ENCODE results near the gene PLEKHM3. TPM values are rescaled to one million over a fixed set of nuclear protein-coding genes. Genes with fewer than 3 reads are reported as not detected.

The PLEKHM3 gene
- total RNA-seq, 1 donor from 2014 or later, result 6.8 TPM

GRCh38 chr2:207805566-207806226 lies 219.6 kb downstream of the PLEKHM3 start:
- H3K36me3 Mint-ChIP-seq (ENCODE audit: low read depth), result no peaks in the 10 kb centered on the region
- TF ChIP-seq, protein P1, sequence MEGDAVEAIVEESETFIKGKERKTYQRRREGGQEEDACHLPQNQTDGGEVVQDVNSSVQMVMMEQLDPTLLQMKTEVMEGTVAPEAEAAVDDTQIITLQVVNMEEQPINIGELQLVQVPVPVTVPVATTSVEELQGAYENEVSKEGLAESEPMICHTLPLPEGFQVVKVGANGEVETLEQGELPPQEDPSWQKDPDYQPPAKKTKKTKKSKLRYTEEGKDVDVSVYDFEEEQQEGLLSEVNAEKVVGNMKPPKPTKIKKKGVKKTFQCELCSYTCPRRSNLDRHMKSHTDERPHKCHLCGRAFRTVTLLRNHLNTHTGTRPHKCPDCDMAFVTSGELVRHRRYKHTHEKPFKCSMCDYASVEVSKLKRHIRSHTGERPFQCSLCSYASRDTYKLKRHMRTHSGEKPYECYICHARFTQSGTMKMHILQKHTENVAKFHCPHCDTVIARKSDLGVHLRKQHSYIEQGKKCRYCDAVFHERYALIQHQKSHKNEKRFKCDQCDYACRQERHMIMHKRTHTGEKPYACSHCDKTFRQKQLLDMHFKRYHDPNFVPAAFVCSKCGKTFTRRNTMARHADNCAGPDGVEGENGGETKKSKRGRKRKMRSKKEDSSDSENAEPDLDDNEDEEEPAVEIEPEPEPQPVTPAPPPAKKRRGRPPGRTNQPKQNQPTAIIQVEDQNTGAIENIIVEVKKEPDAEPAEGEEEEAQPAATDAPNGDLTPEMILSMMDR (conservative IDR thresholded peaks at IDR 0.05), result no peak
- no peak for DNase-seq (ENCODE audit: low read depth, low spot score)
- H3K4me3 Mint-ChIP-seq, result no peak overlapping the region
- no peaks in the 10 kb centered on the region for H3K27me3 Mint-ChIP-seq (ENCODE audit: low read depth)
- H3K27ac Mint-ChIP-seq (ENCODE audit: unreplicated experiment), result no peak overlapping the region
- H3K9me3 Mint-ChIP-seq, result no peaks in the 10 kb centered on the region
- H3K4me1 Mint-ChIP-seq, result peaks cover 5% of the 10 kb centered on the region

- TF ChIP-seq, protein P1 (conservative IDR thresholded peaks at IDR 0.05), result no peak
- Mint-ChIP-seq H3K4me1 (no peaks in the 10 kb centered on the region), H3K27me3 (ENCODE audit: low read depth) (no peaks in the 10 kb centered on the region), H3K36me3 (ENCODE audit: low read depth) (no peaks in the 10 kb centered on the region), H3K27ac (ENCODE audit: unreplicated experiment) (no peak overlapping the region), H3K9me3 (no peaks in the 10 kb centered on the region), H3K4me3 (no peak overlapping the region)
- DNase-seq (ENCODE audit: low read depth, low spot score), result no peak
Observed at GRCh38 chr2:207802650-207803049, 222.7 kb downstream of the PLEKHM3 start.

- no peak overlapping the region for H3K4me3 Mint-ChIP-seq
- DNase-seq (ENCODE audit: low read depth, low spot score), result no peak
- TF ChIP-seq, protein P1 (conservative IDR thresholded peaks at IDR 0.05), result no peak
- H3K36me3 Mint-ChIP-seq (ENCODE audit: low read depth), result no peaks in the 10 kb centered on the region
- H3K9me3 Mint-ChIP-seq, result no peaks in the 10 kb centered on the region
- H3K27me3 Mint-ChIP-seq (ENCODE audit: low read depth), result no peaks in the 10 kb centered on the region
- peaks cover 3% of the 10 kb centered on the region for H3K4me1 Mint-ChIP-seq
- no peak overlapping the region for H3K27ac Mint-ChIP-seq (ENCODE audit: unreplicated experiment)
Observed at GRCh38 chr2:207801259-207801658, 224.1 kb downstream of the PLEKHM3 start.

- Mint-ChIP-seq H3K27me3 (ENCODE audit: low read depth) (no peaks in the 10 kb centered on the region), H3K9me3 (no peaks in the 10 kb centered on the region), H3K36me3 (ENCODE audit: low read depth) (no peaks in the 10 kb centered on the region), H3K27ac (ENCODE audit: unreplicated experiment) (peak overlapping the region; percentile 81), H3K4me3 (no peak overlapping the region), H3K4me1 (peaks cover 8% of the 10 kb centered on the region)
- no peak for DNase-seq (ENCODE audit: low read depth, low spot score)
- TF ChIP-seq, protein P1 (conservative IDR thresholded peaks at IDR 0.05), result no peak
Observed at GRCh38 chr2:207796585-207797350, 228.6 kb downstream of the PLEKHM3 start.

DNA sequence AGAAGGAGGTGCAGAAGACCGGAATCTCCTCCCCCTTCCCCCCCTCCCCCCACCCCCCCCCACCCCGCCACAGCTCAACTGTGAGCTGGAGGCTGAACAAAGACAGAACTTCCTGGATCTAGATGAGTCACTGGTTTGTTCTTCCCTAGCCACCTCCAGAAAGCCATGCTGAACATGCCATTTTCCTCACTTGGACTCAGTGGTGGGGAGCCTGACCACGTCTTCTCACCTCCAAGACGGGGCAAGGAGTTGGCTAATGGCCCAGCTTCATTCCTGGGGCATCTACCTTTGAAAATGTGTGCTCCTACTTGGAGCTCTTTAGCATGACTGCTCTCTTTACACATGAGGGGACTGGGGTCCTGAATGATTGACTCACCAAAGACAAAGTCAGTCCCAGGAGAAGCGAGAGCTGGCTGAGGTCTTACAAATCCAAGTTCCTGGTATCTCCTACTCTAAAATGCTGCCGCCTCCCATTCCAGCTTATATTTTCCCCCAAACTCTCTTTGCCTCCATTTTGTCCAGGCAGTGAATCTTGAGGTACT lies 233.0 kb downstream of the PLEKHM3 start:
- Mint-ChIP-seq H3K36me3 (ENCODE audit: low read depth) (no peaks in the 10 kb centered on the region), H3K9me3 (no peaks in the 10 kb centered on the region), H3K4me3 (no peak overlapping the region), H3K27me3 (ENCODE audit: low read depth) (no peaks in the 10 kb centered on the region), H3K27ac (ENCODE audit: unreplicated experiment) (no peak overlapping the region), H3K4me1 (peaks cover 8% of the 10 kb centered on the region)
- no peak for DNase-seq (ENCODE audit: low read depth, low spot score)
- TF ChIP-seq, protein P1 (conservative IDR thresholded peaks at IDR 0.05), result no peak

Measured in neural crest cell (in vitro differentiated cells).